C1 segment of cervical spinal cord (tissue), 14 donors: ENCODE data around the gene AMFR.

Experiments
- DNase-seq, 14 donors: peaks; one replicate each; lab custom pipeline; 2025; lab: John Stamatoyannopoulos, UW

Gene AMFR

GRCh38 chr16:56348168-56349085 is 76.9 kb downstream of the AMFR start:
- peak in 1 of 14 donors; percentile 54 for DNase-seq

DNA sequence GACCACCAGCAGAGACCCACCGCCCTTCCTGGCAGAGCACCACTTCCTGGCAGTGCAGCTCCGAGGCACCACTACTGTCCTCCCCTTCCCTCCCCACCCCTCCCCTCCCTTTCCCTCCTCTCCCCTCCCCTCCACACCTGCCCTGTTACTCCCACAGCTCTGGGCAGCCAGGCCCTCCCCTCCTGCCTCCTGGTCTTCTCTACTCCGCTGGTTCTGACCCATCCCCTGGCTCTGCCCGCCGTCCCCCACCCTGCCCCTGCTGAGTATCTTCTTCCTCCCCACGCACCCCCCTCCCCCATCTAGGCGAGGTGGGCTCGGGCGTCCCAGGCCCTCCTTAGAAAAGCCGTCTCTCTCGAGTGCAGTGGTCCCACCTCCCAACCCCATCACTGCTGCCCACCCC is 77.7 kb downstream of the AMFR start:
- DNase-seq, result no peak

- no peak for DNase-seq
Measured at GRCh38 chr16:56347166-56347565, 78.2 kb downstream of the AMFR start.

- no peak for DNase-seq
Measured at GRCh38 chr16:56346131-56346890, 79.0 kb downstream of the AMFR start.

DNA sequence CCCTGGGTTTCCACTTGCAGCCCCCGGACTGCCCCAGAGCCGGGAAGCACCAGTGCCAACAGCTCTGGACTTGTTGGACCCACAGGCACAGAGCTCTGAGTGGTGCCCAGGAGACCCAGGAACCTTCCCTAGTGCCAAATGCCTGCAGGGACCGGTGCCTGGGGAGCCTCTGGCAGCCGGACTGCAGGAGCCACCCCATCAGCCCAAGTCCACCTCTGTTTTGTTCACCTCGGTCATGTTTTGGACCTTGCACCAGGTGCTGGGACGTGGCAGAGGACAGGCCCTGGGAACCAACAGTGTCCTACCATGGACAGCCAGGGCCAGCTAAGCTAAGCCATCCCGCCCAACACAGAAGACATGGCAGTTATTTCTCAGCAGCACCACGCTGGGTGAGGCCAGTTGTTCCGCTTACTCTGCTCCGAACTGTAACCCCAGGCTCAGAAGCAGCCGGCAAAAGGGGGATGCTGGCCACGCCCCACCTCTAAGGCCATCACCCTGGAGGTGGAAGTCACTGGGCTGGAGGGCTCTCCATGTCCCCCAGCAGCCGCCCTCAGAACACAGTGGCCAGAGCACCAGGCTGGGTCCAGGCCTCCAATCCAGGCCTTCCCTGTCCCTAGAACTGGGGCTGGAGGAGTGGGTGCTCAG is 79.8 kb downstream of the AMFR start:
- DNase-seq, result no peak

GRCh38 chr16:56344518-56345405 is 80.6 kb downstream of the AMFR start:
- no peak for DNase-seq

GRCh38 chr16:56343661-56344517 is 81.5 kb downstream of the AMFR start:
- DNase-seq, result no peak

- no peak for DNase-seq
Measured at GRCh38 chr16:56341656-56342399, 83.5 kb downstream of the AMFR start.

GRCh38 chr16:56340864-56341365 is 84.4 kb downstream of the AMFR start:
- no peak for DNase-seq

DNA sequence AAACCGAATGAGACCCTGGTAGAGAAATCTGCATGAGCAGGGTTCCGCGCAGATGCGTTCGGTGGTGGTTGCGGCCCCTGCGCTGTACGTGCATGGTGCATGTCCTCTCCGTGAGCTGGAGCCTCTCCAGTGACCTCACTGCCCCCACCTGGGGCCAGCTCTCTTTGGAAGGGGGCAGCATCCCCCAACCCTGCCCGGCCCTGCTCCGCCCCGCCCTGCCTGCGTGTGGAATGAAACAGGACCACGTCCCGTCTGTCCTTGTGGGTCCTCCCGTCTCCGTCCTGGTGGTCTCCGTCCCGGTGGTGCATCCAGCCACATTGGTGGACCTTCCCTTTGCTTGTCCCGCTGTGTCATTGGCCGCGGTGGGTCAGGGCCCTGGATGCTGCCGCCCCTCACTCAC is 84.9 kb downstream of the AMFR start:
- no peak for DNase-seq

- no peak for DNase-seq
Measured at GRCh38 chr16:56339431-56340195, 85.7 kb downstream of the AMFR start.

- no peak for DNase-seq
Measured at GRCh38 chr16:56338566-56339318, 86.6 kb downstream of the AMFR start.

DNA sequence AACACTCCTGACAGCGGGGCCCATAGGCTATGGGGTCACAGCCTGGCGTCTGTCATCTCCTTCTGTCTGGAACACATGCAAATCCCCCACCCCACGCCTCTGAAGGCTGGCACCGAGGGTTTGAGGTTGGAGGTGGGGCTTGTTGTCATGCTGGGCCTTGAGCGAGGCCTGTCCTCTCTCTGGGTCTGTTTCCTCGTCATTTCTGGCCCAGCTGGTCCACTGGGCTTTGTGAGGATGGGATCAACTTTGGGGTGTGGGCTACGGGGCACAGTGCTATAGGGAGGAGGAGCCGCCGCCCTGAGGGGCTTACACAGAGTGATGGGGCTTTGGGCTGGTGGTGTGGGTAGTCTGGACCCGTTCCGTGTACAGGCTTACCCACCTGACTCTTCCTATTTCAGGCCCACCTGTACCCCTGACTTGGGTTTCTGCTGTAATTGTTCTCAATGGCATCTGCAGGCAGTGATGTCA is 87.5 kb downstream of the AMFR start:
- no peak for DNase-seq

- DNase-seq, result no peak
Measured at GRCh38 chr16:56337131-56337857, 88.1 kb downstream of the AMFR start.

DNA sequence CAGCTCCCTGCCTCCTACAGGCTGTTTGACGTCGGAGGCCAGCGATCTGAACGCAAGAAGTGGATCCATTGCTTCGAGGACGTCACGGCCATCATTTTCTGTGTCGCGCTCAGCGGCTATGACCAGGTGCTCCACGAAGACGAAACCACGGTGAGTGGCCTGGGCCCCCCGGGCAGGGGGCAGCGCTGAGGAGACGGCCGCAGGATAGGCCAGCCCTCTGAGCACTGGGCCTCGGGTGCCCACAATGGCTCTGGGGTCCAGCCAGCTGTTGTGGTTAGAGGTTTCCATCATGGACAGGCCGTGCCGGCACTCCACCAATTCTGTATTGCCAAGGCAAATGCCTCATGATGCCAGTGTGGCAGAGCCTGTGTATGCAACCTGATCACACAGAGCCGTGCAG is 88.6 kb downstream of the AMFR start:
- DNase-seq, result no peak

GRCh38 chr16:56336071-56336688 is 89.2 kb downstream of the AMFR start:
- DNase-seq, result no peak

DNA sequence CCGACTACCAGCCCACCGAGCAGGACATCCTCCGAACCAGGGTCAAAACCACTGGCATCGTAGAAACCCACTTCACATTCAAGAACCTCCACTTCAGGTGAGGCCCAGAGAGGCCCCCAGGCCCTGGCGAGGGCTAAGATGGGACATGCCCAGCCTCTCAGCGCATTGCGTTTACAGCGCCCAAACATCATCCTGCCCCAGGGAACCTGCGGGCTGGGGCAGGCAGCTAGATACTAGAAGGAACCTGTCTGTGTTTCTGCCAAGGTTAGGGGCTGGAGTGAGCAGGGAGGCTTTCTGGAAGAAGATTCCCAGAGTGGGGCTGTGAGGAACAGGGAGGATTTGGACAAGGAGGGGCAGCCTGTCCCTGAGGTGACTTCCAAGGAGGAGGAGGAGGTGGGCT is 90.6 kb downstream of the AMFR start:
- DNase-seq, result no peak
